Lower leg skin (tissue), 3 donors: Measurements from ENCODE around the gene EGLN1.

Experiments
- POLR2A ChIP-seq, 2 donors: fragments of 450-650 bp; IDR thresholded peaks; one replicate each; pipeline ENCODE4 v1.6.1; 2016 to 2017; ENCODE audit warnings: antibody characterized with exemption in 2 of 2, mild to moderate bottlenecking in 1 of 2, moderate library complexity in 1 of 2
- TF ChIP-seq, protein P1 (sequence below), 3 donors: fragments of 450-650 bp; IDR thresholded peaks; one replicate each; pipeline ENCODE4 v1.5.1; 2016; ENCODE audit warnings: antibody characterized with exemption in 3 of 3, mild to moderate bottlenecking in 3 of 3, moderate library complexity in 2 of 3

DNA sequence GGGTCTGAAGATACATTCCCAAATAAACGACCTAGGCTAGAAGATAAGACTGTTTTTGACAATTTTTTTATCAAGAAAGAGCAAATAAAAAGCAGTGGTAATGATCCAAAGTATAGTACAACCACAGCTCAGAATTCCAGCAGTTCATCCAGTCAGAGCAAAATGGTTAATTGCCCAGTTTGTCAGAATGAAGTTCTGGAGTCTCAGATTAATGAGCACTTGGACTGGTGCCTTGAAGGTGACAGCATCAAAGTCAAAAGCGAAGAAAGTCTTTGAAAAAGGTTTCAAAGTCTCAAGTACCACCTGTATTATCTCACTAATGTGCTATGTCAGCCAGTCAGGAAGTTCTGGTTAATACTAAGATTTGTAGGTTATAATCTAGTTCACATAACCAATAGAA lies 69.0 kb downstream of the EGLN1 start:
- TF ChIP-seq, protein P1, sequence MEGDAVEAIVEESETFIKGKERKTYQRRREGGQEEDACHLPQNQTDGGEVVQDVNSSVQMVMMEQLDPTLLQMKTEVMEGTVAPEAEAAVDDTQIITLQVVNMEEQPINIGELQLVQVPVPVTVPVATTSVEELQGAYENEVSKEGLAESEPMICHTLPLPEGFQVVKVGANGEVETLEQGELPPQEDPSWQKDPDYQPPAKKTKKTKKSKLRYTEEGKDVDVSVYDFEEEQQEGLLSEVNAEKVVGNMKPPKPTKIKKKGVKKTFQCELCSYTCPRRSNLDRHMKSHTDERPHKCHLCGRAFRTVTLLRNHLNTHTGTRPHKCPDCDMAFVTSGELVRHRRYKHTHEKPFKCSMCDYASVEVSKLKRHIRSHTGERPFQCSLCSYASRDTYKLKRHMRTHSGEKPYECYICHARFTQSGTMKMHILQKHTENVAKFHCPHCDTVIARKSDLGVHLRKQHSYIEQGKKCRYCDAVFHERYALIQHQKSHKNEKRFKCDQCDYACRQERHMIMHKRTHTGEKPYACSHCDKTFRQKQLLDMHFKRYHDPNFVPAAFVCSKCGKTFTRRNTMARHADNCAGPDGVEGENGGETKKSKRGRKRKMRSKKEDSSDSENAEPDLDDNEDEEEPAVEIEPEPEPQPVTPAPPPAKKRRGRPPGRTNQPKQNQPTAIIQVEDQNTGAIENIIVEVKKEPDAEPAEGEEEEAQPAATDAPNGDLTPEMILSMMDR (IDR thresholded peaks at IDR 0.05), result no peak
- no peak for TF ChIP-seq POLR2A (IDR thresholded peaks at IDR 0.05)
